SK-N-MC (cell line): ENCODE results near the gene NRAP.

Experiments
- DNase-seq: peaks from one replicate; pipeline ENCODE4 v3.0.0-alpha.2; 2011; ENCODE audit warnings: low read depth, low spot score
- H3K27ac ChIP-seq: fragments of 200-600 bp; sonication (generic); 2 replicates; pipeline ENCODE4 v1.5.1; 2016; ENCODE audit warnings: mixed run types
- H3K36me3 ChIP-seq: fragments of 200-600 bp; sonication (generic); 2 replicates; pipeline ENCODE4 v1.6.1; 2017; ENCODE audit warnings: antibody characterized with exemption, low read length, mixed read lengths; ENCODE audit not compliant: insufficient read depth
- H3K4me3 ChIP-seq: fragments of 200-600 bp; sonication (generic); 2 replicates; pipeline ENCODE4 v1.5.1; 2016
- H3K9ac ChIP-seq: fragments of 200-600 bp; sonication (generic); 2 replicates; pipeline ENCODE4 v1.8.0; 2017; ENCODE audit warnings: mixed run types, mixed read lengths; ENCODE audit not compliant: insufficient read length
- H3K9me3 ChIP-seq: fragments of 200-600 bp; sonication (generic); 2 replicates; pipeline ENCODE4 v1.6.1; 2017; ENCODE audit warnings: low read depth, mild to moderate bottlenecking, antibody characterized with exemption, low read length, moderate library complexity, mixed read lengths
- EZH2 ChIP-seq: fragments of 200-600 bp; sonication (generic); IDR thresholded peaks from one replicate; pipeline ENCODE4 v1.6.1; 2017; ENCODE audit warnings: antibody characterized with exemption
- FOXP2 ChIP-seq: optimal IDR thresholded peaks from 2 replicates; pipeline ENCODE3; 2011; ENCODE audit warnings: mild to moderate bottlenecking, moderate library complexity; ENCODE audit not compliant: insufficient read depth; ENCODE audit errors: extremely low read length, control extremely low read depth
- POLR2AphosphoS5 ChIP-seq: IDR thresholded peaks from 2 replicates; pipeline ENCODE4 v1.6.1; 2012; ENCODE audit warnings: mild to moderate bottlenecking, low read depth, low read length, borderline replicate concordance

The NRAP gene

GRCh38 chr10:113560071-113560470, 103.8 kb downstream of the NRAP start:
- H3K27ac ChIP-seq, result no peak overlapping the region
- H3K9me3 ChIP-seq, result no peaks in the 10 kb centered on the region
- no peak overlapping the region for H3K4me3 ChIP-seq
- no peak for DNase-seq
- H3K9ac ChIP-seq, result no peak overlapping the region
- H3K36me3 ChIP-seq, result no peaks in the 10 kb centered on the region
- TF ChIP-seq FOXP2, result no peak

GRCh38 chr10:113557903-113558321, 105.9 kb downstream of the NRAP start:
- TF ChIP-seq EZH2 (no peak), POLR2AphosphoS5 (no peak), FOXP2 (no peak)
- DNase-seq, result no peak
- Histone ChIP-seq H3K36me3 (no peaks in the 10 kb centered on the region), H3K27ac (no peak overlapping the region), H3K9ac (no peak overlapping the region), H3K9me3 (no peaks in the 10 kb centered on the region), H3K4me3 (no peak overlapping the region)

GRCh38 chr10:113557424-113557862, 106.4 kb downstream of the NRAP start:
- peak; percentile 65 for DNase-seq
- Histone ChIP-seq H3K9me3 (no peaks in the 10 kb centered on the region), H3K4me3 (peak overlapping the region; percentile 49), H3K9ac (no peak overlapping the region), H3K27ac (no peak overlapping the region; the same call in 1 of the 2 replicates), H3K36me3 (no peaks in the 10 kb centered on the region)
- TF ChIP-seq EZH2, result no peak
- TF ChIP-seq POLR2AphosphoS5, result no peak
- no peak for TF ChIP-seq FOXP2

GRCh38 chr10:113555751-113556150, 108.1 kb downstream of the NRAP start:
- H3K9ac ChIP-seq, result no peak overlapping the region
- no peak for TF ChIP-seq FOXP2
- TF ChIP-seq EZH2, result no peak
- TF ChIP-seq POLR2AphosphoS5, result no peak
- DNase-seq, result no peak
- no peak overlapping the region for H3K27ac ChIP-seq
- no peak overlapping the region for H3K4me3 ChIP-seq
- H3K36me3 ChIP-seq, result no peaks in the 10 kb centered on the region
- H3K9me3 ChIP-seq, result no peaks in the 10 kb centered on the region

GRCh38 chr10:113555245-113555644, 108.6 kb downstream of the NRAP start:
- no peak overlapping the region for H3K27ac ChIP-seq
- H3K9me3 ChIP-seq, result no peaks in the 10 kb centered on the region
- TF ChIP-seq POLR2AphosphoS5 (no peak), FOXP2 (no peak), EZH2 (no peak)
- no peak for DNase-seq
- H3K36me3 ChIP-seq, result no peaks in the 10 kb centered on the region
- H3K9ac ChIP-seq, result no peak overlapping the region
- H3K4me3 ChIP-seq, result no peak overlapping the region

- no peak for TF ChIP-seq EZH2
- TF ChIP-seq FOXP2, result no peak
- TF ChIP-seq POLR2AphosphoS5, result no peak
- H3K4me3 ChIP-seq, result no peak overlapping the region
- no peak overlapping the region for H3K27ac ChIP-seq
- no peaks in the 10 kb centered on the region for H3K36me3 ChIP-seq
- H3K9ac ChIP-seq, result no peak overlapping the region
- H3K9me3 ChIP-seq, result no peaks in the 10 kb centered on the region
- DNase-seq, result no peak
These were observed 109.6 kb downstream of the NRAP start for GRCh38 chr10:113554214-113554613.

- DNase-seq, result no peak
- Histone ChIP-seq H3K27ac (no peak overlapping the region), H3K9me3 (no peaks in the 10 kb centered on the region), H3K9ac (no peak overlapping the region), H3K36me3 (no peaks in the 10 kb centered on the region), H3K4me3 (no peak overlapping the region)
- no peak for TF ChIP-seq FOXP2
- TF ChIP-seq POLR2AphosphoS5, result no peak
- TF ChIP-seq EZH2, result no peak
These were observed 110.7 kb downstream of the NRAP start for GRCh38 chr10:113553149-113553548.

- DNase-seq, result no peak
- TF ChIP-seq EZH2, result no peak
- no peak for TF ChIP-seq POLR2AphosphoS5
- TF ChIP-seq FOXP2, result no peak
- H3K36me3 ChIP-seq, result no peaks in the 10 kb centered on the region
- H3K4me3 ChIP-seq, result no peak within 1 kb of the TSS
- no peak within 1 kb of the TSS for H3K27ac ChIP-seq
- H3K9me3 ChIP-seq, result no peaks in the 10 kb centered on the region
- no peak within 1 kb of the TSS for H3K9ac ChIP-seq
These were observed 111.1 kb downstream of the NRAP start, which contains the start of gene HABP2 for GRCh38 chr10:113552701-113553100. Gene HABP2 (plus strand): TSS chr10:113553053. CDS start chr10:113553122, 69 bp downstream.

- H3K9ac ChIP-seq, result no peak overlapping the region
These were observed 111.8 kb downstream of the NRAP start for GRCh38 chr10:113552014-113552413.

More at GRCh38 chr10:113552014-113552413, 111.8 kb downstream of the NRAP start:
- DNase-seq, result no peak
- no peak for TF ChIP-seq EZH2
- no peak for TF ChIP-seq POLR2AphosphoS5
- TF ChIP-seq FOXP2, result no peak
- Histone ChIP-seq H3K36me3 (no peaks in the 10 kb centered on the region), H3K27ac (no peak overlapping the region), H3K4me3 (no peak overlapping the region), H3K9me3 (no peaks in the 10 kb centered on the region)
